GM19043 (cell line): Measurements from ENCODE around the gene SAMD8.
A peak's percentile ranks its signal among the peaks of the same experiment; 100 is the strongest.
"Not testable (repeated sequence)": the region's sequence is repeated elsewhere in the genome, so short reads cannot be mapped to it uniquely, and the experiment has no call there.

Source experiments
- ATAC-seq: cut with Tn5 transposase; IDR thresholded peaks from one replicate; pipeline ENCODE4 v1.9.1; 2021; ENCODE audit warnings: low read depth; ENCODE audit not compliant: unreplicated experiment

SAMD8 gene

DNA sequence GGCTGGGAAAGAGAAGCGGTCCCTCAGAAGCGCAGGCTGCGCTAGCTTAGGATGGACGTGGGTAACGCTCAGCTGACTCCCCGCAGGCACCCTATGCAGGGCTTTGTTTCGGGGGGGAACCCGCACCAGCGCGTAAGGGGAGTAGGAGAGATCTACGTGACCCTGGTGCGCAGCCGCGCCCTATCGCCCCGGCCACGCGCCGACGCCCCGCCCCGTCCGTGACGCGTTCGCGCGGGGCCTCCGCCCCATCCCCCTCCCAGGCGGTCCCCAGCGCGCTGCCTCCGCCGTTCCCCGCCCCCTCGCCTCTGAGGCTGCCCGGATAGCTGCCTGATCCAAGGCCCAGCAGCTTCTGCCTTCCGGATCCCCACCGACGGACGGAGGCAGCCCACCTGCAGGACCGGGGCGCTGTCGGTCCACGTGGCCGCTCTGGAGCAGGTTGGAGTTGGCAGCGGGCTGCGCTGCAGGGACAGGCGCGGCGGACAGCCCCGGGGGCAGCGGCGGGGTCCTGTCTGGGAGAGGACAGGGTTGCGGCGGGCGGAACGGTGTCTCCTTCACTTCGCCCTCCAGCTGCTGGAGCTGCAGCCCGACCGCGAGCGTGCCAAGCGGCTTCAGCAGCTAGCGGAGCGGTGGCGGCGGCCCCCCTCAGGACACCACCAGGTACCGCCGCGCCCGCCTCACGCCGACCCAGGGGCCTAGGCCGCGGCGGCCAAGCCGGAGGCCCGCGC is 99.0 kb downstream of the SAMD8 start, which contains the start of gene VDAC2:
Gene VDAC2 (plus strand): TSS at position 515 of the 725 bp plus-strand sequence. CDS start 363 bp downstream, outside the sequence.
- ATAC-seq, result peak; percentile 84

DNA sequence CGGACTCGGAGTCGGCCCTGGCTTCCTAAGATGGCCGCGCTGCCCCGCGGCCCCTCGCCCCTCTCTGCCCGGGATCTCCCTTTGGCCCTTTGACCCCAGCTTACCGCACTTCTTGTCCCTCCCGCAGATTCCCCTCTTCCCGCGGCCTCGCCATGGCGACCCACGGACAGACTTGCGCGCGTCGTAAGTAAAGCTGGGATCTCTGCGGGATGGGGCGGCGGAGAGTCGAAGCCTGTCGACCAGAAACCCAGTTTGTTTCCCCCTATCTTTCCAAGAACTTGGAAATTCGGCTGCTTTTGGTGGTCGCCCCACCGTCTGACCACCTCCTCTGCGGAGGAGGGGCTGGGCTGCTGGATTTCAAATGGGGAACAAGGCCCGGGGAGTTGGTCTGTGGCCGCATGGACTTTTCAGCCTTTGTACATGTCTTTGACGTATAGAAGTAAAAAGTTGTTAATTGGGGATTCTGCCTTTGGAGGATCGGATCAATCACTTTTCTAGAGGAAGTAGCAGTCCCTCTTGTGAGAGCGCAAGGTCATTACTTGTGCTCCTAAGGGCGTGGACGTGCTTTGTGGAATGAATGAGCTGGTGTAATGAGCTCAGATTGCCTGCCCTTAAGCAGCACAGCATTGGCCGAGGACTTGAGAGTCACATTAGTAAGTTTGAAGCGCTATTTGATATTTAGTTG is 99.7 kb downstream of the SAMD8 start:
- ATAC-seq, result no peak

DNA sequence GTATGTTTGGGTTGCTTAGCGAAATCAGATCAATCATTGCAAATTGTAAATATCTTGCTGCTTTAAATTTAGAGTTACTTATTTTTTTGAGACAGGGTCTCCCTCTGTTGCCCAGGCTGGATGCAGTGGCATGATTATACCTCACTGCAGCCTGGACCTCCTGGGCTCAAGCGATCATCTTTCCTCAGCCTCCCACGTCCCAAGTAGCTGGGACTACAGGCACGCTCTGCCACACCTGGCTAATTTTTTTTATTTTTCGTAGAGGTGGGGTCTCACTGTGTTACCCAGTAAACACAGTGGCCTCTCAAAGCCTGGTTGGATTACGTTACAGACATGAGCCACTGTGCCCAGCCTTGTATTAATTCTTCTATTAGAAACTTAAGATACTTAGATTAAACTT is 100.9 kb downstream of the SAMD8 start:
- ATAC-seq, result no peak

GRCh38 chr10:75220274-75220673 is 108.8 kb downstream of the SAMD8 start:
- no peak for ATAC-seq

- ATAC-seq, result not testable (repeated sequence)
Observed at GRCh38 chr10:75221492-75221891, 110.0 kb downstream of the SAMD8 start.

DNA sequence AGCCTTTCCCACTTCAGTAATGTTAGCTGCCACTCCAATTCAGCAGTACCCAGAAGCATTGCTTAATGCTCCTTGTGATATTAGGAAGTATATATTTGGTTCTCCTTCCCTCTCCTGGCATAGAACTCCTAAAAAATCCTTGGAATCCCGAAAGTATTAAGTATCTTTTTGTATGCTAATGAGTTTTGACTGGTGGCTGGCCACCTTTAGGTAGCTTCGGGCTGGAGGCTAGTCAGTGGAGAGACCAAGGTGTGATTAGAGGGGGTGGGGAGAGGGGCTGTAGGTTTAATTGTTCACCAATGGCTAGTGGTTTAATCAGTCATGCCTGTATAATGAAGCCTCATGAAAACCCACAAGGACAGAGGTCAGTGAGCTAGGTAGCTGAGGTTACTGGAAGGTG is 112.1 kb downstream of the SAMD8 start:
- ATAC-seq, result no peak

- no peak for ATAC-seq
Observed at GRCh38 chr10:75226095-75226494, 114.6 kb downstream of the SAMD8 start.

DNA sequence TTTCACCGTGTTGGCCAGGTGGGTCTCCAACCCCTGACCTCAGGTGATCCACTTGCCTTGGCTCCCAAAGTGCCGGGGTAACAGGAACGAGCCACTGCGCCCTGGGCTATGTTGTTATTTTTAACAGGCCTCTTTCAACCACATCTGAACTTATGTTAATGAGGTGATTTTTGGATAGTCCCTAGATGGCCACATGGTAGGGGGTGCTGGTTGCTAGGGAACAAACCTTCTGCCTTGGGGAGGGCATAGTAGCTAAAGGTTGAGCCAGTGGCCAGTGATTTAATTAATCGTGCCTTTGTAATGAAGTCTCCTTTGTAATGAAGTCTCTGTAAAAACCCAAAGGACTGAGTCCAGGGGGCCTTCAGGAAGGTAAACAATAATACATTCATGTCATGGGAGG is 115.2 kb downstream of the SAMD8 start:
- no peak for ATAC-seq

DNA sequence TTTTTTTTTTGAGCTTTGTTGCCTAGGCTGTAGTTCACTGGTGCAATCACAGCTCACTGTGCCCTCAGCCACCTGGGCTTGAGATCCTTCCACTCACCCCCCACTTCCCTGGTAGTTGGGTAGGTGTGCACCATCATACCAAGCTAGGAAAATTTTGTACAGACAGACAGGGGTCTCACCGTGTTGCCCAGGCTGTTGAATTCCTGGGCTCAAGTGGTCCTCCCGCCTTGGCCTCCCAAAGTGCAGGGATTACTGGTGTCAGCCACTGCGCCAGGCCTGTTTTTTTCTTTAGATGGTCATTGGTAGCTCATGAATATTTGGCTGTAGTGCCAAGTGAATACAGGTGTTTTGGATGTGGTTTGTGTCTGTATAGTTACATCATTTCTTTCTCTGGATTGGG is 116.8 kb downstream of the SAMD8 start:
- ATAC-seq, result no peak

DNA sequence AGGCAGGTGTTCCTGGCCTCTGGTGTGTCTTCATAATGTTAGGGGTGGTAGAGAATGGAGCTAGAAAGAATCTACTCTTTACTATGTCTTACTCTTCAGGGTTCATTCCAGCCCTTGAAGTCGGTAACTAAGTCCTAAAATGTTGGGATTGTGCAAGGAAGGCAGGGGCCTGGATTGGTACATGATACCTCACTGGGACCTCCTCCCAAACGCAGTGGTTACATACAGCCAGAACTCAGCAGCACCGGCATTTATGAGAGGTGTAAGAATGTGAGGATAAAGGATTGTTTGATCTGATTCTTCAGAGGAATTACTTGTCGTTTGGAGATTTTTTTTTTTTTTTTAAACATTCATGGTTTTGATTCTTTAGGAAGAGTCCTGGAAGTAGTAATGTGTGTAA is 117.4 kb downstream of the SAMD8 start:
- ATAC-seq, result no peak

DNA sequence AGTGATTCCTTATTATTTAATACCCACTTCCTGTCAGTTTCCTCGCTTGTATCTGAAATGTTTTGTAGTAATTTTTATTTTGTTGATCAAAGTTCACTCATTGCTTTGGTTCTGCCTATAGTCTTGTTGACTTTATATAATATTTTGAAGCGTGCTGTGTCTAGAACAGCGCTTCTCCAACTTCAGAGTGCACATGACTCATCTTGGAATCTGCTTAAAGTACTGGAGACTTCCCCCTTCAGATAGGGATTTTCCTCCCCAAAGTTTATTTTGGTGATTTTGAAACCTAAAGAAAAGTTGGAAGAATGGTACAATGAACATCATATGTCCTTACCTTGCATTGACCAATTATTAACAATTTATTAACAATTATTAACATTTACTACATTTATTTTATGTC is 118.5 kb downstream of the SAMD8 start:
- no peak for ATAC-seq

- peak; percentile 39 for ATAC-seq
Observed at GRCh38 chr10:75230600-75231038, 119.2 kb downstream of the SAMD8 start.
